Activated T-cell treated with anti-CD3 and anti-CD28 coated beads for 1 hour (primary cell): ENCODE measurements around the gene MDM2.
A peak's percentile ranks its signal among the peaks of the same experiment; 100 is the strongest.

Experiments used
- DNase-seq: peaks from one replicate; pipeline ENCODE4 v3.0.0-alpha.2; 2020; ENCODE audit warnings: low read depth

MDM2 gene

DNA sequence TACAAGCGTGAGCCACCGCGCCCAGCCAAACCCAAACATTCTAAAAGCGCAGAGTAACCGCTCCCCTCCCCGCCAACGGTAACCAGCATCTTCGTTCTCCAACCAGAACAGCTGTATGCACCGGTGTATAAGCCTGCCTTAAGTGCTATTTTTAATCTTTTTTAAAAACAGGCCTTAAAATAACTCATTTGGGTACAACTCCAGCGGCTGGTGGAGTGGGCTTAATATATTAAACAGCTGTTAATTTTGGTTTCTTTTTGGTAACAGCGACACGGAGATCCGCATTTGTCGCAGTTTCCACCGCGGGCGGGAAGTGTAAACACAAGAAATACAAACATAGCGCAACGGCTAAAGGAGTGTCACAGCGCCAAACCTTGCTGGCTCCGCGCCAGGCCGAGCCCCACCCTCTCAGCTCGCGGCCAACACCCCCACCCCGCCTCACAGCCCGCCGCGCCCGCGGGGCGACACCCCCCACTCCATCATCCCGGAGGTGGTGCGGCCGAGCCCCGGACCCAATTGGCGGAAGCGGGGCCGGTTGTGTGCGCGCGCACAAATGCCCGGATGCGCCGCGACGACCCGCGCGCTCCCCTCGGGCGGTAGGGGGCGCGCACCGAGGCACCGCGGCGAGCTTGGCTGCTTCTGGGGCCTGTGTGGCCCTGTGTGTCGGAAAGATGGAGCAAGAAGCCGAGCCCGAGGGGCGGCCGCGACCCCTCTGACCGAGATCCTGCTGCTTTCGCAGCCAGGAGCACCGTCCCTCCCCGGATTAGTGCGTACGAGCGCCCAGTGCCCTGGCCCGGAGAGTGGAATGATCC lies at the start of gene MDM2:
TSS of gene MDM2 (plus strand) at position 602 of the 812 bp plus-strand sequence. CDS start 301 bp downstream, outside the sequence.
- DNase-seq: peak; percentile 96

DNA sequence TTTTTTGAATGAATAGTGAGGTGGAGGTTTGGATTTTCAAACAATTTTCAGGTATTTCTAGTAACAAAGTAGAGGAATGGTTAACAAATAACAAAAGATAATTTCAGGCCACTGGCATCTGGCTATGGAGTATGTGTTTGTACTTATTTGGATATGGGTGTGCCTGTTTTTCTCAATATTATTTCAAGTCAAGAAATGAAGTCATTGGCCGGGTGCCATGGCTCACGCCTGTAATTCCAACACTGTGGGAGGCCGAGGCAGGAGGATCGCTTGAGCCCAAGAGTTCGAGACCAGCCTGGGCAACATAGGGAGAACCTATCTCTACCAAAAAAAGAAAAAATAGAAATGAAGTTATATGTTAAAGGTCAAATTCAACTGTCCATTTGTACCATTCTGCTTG lies 48.1 kb upstream of the MDM2 start:
- DNase-seq: no peak

DNA sequence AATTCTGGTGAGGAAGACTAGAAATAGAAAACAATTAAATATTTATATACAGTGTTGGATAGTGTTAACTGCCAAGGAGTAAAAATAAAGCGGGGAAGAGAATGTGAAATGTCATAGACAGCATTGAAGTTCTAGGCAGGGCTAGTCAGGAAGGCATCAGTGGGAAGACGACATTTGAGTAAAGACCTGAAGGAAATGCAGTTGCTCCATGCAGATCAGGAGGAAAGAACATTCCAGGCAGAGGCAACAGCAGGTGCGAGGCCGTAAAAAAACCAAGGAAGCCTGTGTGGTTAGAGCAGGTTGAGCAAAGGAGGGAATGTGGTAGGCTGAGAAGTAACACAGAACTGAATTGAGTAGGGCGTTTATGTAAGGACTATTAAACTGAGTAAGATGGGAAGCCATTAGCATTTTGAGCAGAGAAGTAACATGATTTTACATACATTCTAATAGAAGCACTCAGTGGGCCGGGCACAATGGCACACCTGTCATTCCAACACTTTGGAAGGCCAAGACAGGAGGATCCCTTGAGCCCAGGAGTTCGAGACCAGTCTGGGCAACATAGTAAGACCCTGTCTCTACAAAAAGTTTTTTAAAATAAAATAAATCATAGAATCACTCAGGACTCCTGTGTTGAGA lies 47.1 kb upstream of the MDM2 start:
- no peak for DNase-seq

DNA sequence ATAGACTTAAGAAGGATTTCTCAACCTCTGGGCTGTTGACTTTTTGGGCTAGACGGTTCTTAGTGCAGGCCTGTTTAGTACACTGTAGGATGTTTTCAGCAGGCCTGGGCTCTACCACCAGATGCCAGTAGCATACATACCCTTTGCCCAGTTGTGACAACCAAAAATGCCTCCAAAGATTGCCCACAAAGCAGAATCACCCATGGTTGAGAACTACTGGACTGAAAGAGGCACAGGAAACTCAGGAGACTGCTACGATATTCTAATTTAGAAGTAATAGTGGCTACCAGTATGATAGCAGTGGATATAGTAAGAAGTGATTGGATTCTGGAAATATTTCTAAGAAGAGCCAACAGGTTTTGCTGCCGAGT lies 46.5 kb upstream of the MDM2 start:
- DNase-seq: no peak

DNA sequence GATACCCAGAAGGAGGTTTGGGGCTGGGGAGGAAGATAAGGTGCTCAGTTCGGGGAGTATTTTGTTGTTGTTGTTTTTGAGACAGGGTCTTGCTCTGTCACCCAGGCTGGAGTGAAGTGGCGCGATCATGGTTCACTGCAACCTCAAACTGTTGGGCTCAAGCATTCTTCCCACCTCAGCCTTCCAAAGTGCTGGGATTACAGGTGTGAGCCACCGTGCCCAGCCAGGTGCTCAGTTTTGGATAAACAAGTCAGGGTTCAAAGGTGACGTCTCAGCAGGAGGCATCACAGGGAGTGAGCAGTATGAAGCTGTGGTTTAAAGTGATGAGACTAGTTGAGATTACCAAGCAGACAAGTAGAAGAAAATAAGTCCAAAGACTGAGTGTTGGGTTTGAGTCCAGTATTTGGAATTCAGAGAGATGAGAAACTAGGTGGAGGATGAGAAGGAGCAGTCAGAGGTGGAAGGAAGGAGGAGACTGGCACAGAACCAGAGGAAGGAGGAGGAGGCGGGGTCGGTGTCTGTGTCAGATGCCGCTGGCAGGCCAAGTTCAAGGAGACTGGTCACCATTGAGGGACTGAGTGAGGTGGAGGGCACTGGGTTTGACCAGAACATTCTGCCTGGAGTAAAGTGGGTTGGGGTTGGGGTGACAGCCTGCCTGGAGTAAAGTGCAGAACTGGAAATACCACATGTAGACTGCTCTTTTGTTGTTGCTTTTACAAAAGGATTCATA lies 45.9 kb upstream of the MDM2 start:
- DNase-seq: no peak

DNA sequence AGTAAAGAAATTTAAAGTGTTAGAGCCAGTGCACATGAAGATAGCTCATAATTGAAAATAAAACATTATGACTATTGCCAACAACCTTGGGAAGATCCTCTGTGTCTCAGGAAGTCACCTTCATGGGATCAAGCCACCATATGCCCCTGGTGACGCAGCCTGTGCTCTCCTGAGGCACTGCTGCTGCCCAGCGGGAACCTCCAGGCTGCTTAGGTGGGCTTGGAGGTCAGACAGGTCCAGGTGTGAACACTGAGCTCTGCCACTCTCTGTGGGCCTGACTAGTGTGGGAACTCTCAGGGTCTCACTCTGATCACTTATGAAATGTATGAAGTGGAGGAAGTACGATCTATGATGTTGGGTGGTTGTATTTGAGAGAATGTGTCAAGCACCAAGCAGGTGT lies 45.3 kb upstream of the MDM2 start:
- no peak for DNase-seq

DNA sequence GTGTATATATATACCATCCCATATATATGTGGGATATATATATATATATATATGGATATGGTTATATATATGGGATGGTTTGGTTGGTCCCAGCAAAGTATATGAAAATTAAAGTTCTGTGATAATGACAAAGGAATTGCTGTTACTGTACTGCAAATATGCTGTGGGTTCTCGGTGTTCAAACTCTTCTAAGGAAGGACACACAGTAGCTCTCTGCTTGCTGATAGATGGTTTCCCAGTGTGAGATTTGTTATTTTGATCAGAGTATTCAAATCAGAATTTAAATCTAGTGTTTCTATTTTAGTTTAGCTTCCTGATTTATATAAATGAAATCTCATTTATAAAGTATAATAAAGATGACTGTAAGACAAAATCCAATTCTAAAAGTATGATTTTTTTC lies 42.3 kb upstream of the MDM2 start:
- no peak for DNase-seq

DNA sequence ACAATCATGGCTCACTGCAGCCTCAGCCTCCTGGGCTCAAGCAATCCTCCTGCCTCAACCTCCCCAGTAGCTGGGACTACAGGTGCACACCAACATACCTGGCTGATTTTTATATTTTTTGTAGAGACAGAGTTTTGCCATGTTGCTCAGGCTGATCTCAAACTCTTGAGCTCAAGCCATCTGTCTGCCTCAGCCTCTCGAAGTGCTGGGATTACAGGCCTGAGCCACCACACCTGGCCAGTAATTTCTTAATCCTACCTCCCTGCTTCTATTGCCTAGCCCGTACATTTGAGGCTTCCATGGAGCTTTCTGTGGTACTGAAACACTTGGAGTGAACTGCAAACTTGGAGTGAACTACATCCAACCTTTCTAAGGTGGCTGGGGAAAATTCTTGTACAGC lies 41.3 kb upstream of the MDM2 start:
- no peak for DNase-seq

DNA sequence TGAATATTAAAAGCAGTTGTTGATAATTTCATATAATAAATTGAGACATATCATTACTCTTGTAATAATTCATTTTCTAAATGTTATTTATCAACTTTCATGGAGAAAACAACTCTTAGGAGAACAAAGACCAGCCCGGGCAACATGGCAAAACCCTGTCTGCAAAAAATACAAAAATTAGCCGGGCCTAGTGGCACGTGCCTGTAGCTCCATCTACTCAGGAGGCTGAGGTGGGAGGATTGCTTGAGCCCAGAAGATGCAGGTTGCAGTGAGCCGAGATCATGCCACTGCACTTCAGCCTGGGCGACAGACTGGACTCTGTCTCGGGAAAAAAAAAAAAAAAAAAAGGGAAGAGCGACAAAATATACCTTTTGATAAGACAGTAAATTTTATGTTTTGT lies 40.8 kb upstream of the MDM2 start:
- no peak for DNase-seq

DNA sequence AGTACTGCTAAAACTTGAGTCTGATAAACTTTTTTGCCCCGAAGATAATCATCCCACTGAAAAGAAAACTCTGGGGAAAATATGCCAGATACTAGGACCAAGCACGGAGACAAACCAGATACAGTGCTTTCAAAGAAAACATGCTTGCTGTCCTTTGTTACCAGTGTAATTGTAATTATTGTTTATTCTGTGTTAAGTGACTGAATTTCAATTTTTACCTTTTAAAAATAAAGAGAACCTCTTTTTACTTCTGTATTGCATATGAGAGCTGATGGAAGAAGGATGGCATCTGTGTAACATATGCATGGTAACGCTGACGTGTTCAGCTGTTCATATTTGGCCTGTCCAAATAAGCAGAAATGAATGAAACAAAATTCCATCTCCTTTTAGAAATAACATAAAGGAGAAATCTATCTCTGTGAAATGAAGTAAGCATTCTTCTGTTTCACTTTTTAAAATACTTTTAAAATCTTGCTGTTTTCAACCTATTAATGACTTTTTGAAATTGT lies 39.5 kb upstream of the MDM2 start:
- no peak for DNase-seq

DNA sequence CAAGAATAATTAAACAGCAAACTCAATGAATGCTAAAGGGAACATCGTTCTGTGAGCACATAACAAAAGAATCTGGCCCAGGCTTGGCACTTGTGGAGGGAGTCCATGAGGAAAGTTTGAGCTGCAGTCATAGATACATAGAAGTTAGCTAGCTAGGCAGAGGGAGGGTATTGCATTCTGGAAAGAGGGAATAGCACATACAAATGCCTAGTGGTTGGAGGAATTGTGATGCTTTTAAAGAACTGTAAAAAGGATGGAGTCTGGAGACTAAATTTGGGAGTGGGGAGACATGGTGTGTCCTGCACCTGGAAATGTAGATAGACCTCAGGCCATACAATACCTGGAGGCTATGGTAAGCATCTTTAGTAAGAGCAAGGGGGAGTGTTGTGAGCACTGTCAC lies 38.0 kb upstream of the MDM2 start:
- DNase-seq: no peak

DNA sequence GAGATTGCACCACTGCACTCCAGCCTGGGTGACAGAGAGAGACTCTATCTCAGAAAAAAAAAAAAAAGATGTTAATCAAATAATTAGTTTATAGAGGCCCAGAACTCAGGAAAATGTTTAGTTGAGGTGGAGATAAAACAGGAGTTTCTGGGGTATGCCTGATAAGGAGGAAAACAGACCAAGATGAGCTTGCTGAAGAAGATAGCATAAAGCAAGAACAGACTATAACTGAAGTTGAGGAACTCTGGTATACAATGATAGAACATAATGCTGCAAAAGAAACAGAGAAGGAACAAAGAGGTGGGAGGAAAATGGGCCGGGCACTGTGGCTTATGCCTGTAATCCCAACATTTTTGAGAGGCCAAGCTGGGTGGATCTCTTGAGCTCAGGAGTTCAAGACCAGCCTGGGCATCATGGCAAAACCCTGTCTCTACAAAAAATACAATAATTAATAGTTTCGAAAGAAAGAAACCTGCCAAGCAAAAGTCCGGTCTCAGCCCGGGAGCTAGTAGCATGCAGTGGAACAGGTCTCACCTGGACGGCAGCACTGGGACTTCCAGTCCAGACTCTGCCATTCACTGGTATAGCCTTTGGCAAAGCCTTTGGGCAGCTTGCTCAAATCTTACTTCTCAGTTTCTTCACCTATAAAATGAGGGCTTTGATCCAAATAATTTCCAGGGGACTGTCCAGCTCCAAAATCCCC lies 36.6 kb upstream of the MDM2 start:
- DNase-seq: no peak

DNA sequence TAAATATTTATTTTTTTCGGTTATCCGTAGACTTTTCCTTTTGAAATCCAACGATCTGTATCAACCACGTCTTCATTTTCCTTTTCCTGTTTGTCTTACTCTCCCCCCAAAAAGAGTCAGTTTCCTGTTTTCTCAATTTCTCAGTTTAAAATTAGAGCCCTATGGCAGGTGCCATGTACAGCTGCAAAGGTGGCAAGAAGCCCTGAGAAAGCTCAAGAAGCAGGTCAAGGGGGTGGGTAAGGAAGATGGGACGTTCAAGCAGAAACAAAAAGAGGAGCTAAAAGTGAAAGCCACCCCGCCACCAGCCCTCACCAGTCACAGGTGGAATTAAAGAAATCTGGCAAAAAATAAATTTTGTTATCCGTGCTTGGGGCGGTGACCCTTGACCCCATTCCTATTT lies 35.3 kb upstream of the MDM2 start:
- DNase-seq: no peak

DNA sequence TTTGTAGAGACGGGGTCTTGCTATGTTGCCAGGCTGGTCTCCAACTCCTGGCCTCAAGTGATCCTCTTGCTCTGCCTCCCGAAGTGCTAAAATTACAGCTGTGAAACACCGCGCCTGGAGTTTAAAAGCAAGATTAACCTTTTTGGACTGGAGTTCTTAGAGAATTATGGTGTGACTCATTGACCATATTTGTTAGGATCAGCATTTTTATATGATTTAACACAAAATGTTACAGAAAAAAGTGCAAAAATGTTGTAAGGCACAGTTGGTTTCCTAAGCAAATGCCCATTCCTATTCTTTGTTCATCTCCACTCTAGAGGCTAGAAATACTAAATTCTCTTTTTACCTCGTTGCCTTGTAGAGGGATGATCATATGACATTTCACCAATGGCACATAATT lies 34.4 kb upstream of the MDM2 start:
- no peak for DNase-seq

DNA sequence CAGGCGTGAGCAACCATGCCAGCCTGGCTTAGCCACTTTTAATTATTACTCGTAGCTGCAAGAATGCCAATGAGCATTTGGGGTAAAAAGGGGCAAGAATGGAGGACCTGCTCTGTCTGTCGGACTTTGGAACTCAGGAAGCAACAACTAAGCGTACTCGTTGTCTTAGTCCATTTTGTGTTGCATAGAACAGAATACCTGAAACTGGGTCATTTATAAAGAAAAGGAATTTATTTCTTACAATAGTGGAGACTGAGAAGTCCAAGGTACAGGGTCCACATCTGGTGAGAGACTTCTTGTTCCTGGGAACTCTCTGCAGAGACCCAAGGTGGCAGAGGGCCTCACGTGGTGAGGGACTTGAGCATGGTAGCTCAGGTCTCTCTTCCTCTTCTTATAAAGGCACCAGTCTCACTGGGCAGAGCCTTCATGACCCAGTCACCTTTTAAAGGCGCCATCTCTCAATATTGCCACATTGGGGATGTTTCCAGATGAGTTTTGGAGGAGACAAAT lies 32.8 kb upstream of the MDM2 start:
- no peak for DNase-seq

DNA sequence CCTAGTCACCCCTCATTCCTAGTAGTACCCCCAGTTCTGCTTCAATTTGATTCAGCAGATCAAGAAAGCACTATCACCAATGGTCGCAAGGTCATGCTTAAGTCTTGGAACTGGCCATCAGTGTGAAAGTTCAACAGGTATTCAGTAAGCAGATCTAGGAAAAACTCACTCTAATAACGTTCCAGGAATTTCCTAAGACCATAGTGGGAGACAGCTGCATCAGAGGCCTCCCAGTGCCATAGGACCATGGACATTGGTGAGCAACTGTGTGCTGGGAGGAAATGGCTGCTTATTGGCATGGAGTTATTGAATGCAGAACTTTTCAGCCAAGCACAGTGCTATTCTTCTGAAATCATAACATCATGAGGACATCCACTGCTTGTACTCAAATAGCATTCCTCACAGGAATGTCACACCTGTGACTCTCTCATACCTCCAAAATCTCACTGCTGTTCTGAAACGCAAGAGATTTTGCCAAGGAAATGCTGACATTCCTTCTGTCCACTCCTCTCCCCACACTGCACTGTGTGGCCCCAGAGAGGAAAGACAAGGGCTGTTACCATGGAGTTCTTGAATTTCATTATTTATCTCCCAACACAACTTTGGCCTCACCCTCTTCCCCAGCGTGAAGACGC lies 30.9 kb upstream of the MDM2 start:
- DNase-seq: no peak

DNA sequence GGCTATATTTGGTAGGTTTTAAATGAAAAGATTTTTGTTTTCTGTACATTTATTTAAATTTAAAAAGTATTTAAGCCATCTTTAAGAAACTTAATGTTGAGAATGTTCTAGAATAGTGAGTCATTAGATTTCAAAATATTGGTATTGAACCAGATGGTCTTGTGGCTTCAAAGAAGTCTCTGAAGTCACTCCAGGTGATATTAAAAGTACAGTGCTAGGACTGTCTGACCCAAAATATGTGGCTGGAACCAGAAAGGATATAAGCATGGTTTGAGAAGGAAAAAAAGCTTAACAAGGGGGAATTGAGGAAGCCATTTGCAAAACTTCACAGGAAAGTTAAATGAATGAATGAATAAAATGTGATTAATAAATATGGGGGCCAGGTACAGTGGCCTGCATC lies 28.7 kb upstream of the MDM2 start:
- DNase-seq: no peak

DNA sequence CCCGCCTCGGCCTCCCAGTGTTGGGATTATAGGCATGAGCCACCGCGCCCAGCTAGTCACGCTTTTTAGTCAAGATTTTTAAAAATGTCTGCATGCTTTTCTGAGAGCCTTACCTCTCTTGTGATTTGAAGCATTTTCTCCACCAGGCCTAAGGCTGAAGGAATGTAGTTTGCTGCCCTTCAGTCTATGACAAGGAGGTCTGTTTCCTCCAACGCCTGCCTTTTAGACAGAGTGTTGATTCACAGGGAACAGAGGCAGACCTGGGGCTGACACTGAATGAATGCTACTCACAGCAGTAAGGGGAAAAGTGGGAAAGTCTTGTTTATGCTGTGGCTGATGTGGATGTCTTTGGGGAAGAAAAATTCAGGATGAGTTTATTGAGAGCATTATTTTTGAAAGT lies 27.2 kb upstream of the MDM2 start:
- no peak for DNase-seq

DNA sequence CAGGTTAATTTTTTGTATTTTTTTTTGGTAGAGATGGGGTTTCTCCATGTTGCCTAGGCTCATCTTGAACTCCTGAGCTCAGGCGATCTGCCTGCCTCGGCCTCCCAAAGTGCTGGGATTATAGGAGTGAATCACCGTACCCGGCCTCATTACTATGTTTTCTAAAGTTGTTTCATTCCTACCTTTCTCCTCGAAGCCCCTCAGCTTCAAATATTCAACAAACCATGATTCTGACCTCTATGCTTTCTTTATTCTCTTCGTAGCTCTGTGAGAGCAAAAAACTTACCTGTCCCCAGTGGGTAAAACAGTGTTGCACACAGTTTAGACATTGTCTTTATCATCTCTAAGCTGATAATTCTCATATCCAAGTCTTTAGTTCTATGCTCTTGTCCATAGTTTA lies 26.2 kb upstream of the MDM2 start:
- DNase-seq: no peak

DNA sequence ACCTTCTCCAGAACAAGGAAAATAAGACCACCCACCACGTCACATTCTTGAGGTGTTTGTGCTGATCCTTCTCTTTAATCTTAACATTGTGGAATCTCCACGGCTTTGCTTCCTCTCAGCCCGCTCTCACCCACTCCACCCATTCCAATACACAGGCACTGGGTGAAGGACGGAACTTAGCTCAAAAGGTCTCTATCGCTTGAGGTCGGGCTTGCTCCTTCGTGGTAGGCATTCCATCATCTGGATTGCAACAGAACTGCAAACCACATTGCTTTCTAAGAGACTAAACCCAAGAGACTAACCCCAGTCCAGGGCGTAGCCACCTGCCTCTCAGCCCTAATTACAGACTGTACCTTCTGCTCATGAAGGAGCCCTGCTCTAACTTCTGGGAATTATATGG lies 24.0 kb upstream of the MDM2 start:
- no peak for DNase-seq

DNA sequence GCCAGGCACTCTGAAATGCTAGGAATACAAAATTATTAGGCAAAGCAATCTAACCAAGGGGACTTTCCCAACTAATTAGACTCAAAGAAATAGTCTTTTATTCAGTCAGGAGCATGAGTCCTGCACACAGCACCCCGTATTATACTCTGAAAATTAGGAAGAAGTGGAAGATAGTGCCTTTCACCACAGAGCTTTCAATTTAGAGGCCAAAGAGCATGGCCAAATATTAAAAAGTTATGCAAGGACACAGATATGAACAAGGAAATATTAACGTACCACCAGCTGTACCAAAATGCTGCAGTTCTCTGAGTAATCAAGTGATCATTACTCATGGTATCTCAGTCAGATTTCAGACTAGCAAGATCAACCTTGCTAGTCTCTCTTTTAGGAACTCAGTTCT lies 22.6 kb upstream of the MDM2 start:
- no peak for DNase-seq

DNA sequence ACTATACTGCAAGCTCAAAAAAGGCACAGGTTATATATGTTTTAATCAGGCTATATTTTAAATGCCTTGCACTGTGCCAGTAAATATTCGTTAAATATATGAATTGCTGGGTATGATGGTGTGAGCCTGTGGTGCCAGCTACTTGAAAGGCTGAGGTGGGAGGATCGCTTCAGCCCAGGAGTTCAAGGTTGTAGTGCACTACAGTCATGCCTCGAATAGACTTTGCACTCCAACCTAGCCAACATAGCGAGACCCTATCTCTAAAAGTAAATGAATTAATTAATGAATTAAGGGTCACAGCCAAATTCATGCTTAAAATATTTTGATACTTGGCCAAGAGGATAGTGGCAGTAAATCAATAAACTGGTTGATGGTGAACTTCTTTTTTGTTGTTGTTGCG lies 22.2 kb upstream of the MDM2 start:
- no peak for DNase-seq
